Ovary (tissue), 9 donors: ENCODE data around the gene IQSEC2. TPM values are rescaled to one million over a fixed set of nuclear protein-coding genes. Genes with fewer than 3 reads are reported as not detected.

Experiments used
- DNase-seq, 5 donors: peaks; one replicate each; pipeline ENCODE4 v3.0.0-alpha.2; 2019 to 2020
- H3K27ac ChIP-seq, 2 donors: fragments of 200-600 bp; one replicate each; pipeline versions ENCODE4 v1.5.1 to v1.8.0; 2019 to 2022
- H3K27me3 ChIP-seq: fragments of 200-600 bp; one replicate; pipeline ENCODE4 v1.8.0; 2022
- H3K36me3 ChIP-seq: fragments of 200-600 bp; sonication (generic); one replicate; pipeline ENCODE4 v1.5.1; 2019
- H3K4me1 ChIP-seq: one replicate; pipeline ENCODE4 v1.8.1; 2013; ENCODE audit warnings: mild to moderate bottlenecking, moderate library complexity; ENCODE audit not compliant: insufficient read depth
- H3K4me3 ChIP-seq: fragments of 200-600 bp; sonication (generic); one replicate; pipeline ENCODE4 v1.5.1; 2017
- H3K9me3 ChIP-seq, 2 donors: fragments of 200-600 bp in 1 of 2; sonication (generic) in 1 of 2; one replicate each; pipeline versions ENCODE4 v1.5.1 to v1.8.1; 2013 to 2019; ENCODE audit warnings: mild to moderate bottlenecking in 1 of 2, moderate library complexity in 1 of 2
- EP300 ChIP-seq: sonication (generic); formaldehyde crosslinking; IDR thresholded peaks from one replicate; pipeline ENCODE4 v1.6.1; 2017; ENCODE audit warnings: antibody characterized with exemption
- POLR2A ChIP-seq: fragments of 450-650 bp; IDR thresholded peaks from one replicate; pipeline ENCODE4 v1.6.1; 2017; ENCODE audit warnings: antibody characterized with exemption, mild to moderate bottlenecking, moderate library complexity
- WGBS, 3 donors: extraction: QIAGEN DNeasy Blood & Tissue Kit in 1 of 3; methylation state at CpG; one replicate each; pipeline versions ENCODE4 v1.1.5 to v1.1.7; 2013 to 2017; 5-methylcytosine and 5-hydroxymethylcytosine counted together
- intact Hi-C, 4 donors: fragments of 100-400 bp; cut with DNase I; formaldehyde crosslinking; loops; one replicate each; pipeline versions ENCODE4 v1.11.0 to v1.15.1; 2022 to 2023
- polyA plus RNA-seq, 2 donors: library from polyadenylated mRNA; stranded (reverse); fragments of 200-250 nt in 1 of 2; fragments of 350-450 nt in 1 of 2; fragmentation: Illumina TruSeq in 1 of 2; extraction: RNeasy Lipid Tissue Mini Kit (QIAGEN cat#74804) in 1 of 2; gene quantifications; one replicate each; pipeline ENCODE4 v1.2.3, GENCODE V29; 2013 to 2014
- total RNA-seq, 7 donors: library from RNA; depleted of rRNA in 2 of 7; stranded (reverse); fragments of >200 nt in 2 of 7; fragmentation: NEBNext Ultra II Directional in 3 of 7; extraction: Animal tissue kit (Norgen Biotek cat#: 25700) in 3 of 7; gene quantifications; one replicate each; pipeline versions ENCODE4 v1.1.0 to v1.2.4, GENCODE V29; 2016 to 2023
- TF ChIP-seq, protein P1 (sequence below), 3 donors: fragments of 450-650 bp in 2 of 3; fragments of 200-600 bp in 1 of 3; IDR thresholded peaks; one replicate each; pipeline versions ENCODE4 v1.5.1 to v1.8.0; 2016 to 2022; ENCODE audit warnings: antibody characterized with exemption in 3 of 3, mild to moderate bottlenecking in 1 of 3
- donor health status: DM: no; HTN: no; CAD: no; lungs with moderate emphysema.
- donor health status: DM: no; HTN: no; CAD: no.
- donor health status: Bipolar disorder and iron deficiency.
- donor health status: DM: yes; HTN: yes; CAD: no.
- donor health status: DM: no; HTN: no; CAD: no.
- donor health status: DM: yes; HTN: yes; CAD: no.

IQSEC2 gene
- total and polyA plus RNA-seq, 9 donors: 8.2 to 20.1 (median 11.9) TPM

DNA sequence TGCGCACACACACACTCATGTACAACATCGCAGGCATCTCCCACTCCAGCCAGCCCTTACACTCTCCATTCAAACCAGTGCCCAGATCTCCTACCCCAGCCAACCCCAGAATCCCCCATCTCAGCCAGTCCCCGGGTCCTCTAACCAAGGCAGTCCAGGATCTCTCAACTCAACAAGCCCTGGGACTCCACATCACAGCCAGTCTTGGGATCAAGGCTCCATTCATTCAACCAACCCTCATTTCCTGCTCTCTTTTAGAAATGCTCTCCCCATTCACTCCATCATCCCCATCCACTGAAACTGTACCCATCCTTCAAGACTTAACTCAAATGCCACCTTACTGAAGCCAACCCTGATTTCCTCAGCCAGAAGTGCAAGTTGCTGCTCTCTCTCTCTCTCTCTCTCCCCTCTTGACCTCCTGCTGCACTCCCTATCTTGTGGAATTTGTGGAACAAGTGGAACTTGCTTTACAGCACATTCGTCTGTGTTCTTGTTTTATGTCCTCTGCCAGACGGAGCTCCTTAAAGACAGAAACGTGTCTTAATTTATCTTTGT, 40.6 kb upstream of the IQSEC2 start:
- H3K27ac ChIP-seq: no peak overlapping the region
- no peaks in the 10 kb centered on the region for H3K27me3 ChIP-seq
- 12 to 22% (median 13%) methylated on average over 6 of the region's 6 CpGs for whole genome bisulfite sequencing, 3 donors
- DNase-seq: no peak
- no peak for TF ChIP-seq POLR2A
- TF ChIP-seq, protein P1, sequence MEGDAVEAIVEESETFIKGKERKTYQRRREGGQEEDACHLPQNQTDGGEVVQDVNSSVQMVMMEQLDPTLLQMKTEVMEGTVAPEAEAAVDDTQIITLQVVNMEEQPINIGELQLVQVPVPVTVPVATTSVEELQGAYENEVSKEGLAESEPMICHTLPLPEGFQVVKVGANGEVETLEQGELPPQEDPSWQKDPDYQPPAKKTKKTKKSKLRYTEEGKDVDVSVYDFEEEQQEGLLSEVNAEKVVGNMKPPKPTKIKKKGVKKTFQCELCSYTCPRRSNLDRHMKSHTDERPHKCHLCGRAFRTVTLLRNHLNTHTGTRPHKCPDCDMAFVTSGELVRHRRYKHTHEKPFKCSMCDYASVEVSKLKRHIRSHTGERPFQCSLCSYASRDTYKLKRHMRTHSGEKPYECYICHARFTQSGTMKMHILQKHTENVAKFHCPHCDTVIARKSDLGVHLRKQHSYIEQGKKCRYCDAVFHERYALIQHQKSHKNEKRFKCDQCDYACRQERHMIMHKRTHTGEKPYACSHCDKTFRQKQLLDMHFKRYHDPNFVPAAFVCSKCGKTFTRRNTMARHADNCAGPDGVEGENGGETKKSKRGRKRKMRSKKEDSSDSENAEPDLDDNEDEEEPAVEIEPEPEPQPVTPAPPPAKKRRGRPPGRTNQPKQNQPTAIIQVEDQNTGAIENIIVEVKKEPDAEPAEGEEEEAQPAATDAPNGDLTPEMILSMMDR (IDR thresholded peaks at IDR 0.05): no peak
- no peak for TF ChIP-seq EP300
- H3K4me1 ChIP-seq: no peaks in the 10 kb centered on the region
- intact Hi-C loops: loop anchor here in 1 of 4 donors (5.0 kb wide), 1 partner anchor 120 kb away; no protein-coding TSS in a partner anchor
- no peak overlapping the region for H3K4me3 ChIP-seq
- no peaks in the 10 kb centered on the region for H3K36me3 ChIP-seq
- H3K9me3 ChIP-seq: no peaks in the 10 kb centered on the region

DNA sequence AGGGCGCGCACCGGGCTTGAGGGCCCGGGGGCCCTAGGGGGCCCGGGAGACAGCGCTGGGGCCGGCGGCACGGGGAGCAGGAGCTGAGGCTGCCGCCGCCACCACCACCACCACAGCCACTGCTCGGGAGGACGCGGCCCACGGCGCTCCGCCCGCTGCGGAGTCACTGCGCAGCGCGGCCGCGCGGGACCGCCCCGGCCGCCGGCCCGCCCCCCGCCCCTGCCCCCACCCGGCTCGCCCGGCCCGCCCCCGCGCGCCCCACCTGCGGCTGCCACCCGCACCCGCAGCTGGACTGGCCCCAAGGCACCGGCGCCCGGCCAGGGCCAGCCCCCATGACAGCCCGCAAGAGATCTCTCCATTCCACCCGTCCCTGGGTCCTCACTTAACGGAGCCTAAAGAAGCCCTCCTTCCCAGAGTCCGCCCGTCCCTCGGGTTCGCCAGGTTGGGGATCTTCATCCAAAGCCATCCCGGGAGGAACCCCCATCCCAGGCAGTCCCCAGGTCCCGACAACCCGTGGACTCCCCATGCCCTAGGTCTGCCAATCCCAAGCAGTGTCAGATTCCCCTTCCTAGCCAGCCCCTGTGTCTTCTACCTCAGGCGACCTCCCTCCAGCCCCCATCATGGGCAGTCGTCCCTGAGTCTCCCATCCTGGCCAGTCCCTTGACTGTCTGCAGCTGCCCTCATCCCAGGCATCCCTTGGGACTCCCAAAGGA, 40.0 kb upstream of the IQSEC2 start:
- no peaks in the 10 kb centered on the region for H3K4me1 ChIP-seq
- H3K4me3 ChIP-seq: peak overlapping the region; percentile 36
- WGBS, 3 donors: 1 to 7% (median 4%) methylated on average over 12 to 56 of the region's 56 CpGs
- no peaks in the 10 kb centered on the region for H3K36me3 ChIP-seq
- DNase-seq: no peak
- intact Hi-C loops: loop anchor here in 1 of 4 donors (5.0 kb wide), 1 partner anchor 121 kb away; no protein-coding TSS in a partner anchor
- no peaks in the 10 kb centered on the region for H3K27me3 ChIP-seq
- H3K9me3 ChIP-seq: no peaks in the 10 kb centered on the region
- TF ChIP-seq EP300 (no peak), POLR2A (no peak)
- TF ChIP-seq, protein P1 (IDR thresholded peaks at IDR 0.05): no peak
- H3K27ac ChIP-seq: no peak overlapping the region

DNA sequence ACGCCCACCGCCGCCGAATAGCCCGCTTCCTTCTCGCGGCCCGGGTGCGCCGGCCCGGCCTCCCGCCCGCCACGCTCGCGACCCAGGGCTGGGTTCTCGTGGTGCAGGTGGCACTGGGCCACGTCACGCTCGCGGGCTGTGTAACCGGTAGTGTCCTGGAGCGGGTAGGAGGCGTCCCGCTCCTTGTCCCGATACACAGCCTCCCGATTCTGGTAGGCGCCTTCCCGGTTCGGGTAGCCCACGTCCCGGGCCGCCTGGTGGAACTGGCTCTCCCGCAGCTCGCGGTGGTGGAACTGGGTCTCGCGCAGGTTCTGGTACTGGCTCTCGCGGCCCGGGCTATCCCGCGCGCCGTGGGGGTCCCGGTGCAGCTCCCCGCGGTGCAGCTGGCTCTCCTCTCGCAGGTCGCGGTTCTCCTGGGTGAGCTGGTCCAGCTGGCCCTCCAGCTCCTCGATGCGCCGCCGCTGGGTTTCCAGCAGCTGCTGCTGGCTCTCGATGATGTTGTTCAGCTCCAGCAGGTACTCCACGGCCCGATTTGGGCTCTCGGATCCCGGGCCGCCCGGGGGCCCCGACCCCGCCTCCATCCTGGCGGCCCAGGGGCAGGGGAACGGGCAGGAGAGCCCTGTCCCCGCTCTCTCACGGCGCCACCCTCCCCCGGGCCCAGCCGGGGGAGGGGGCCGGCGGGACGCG, 39.3 kb upstream of the IQSEC2 start:
- WGBS, 3 donors: 2 to 5% (median 4%) methylated on average over 48 to 75 of the region's 75 CpGs
- peak overlapping the region; percentile 36 for H3K4me3 ChIP-seq
- TF ChIP-seq, protein P1 (IDR thresholded peaks at IDR 0.05): no peak
- intact Hi-C loops: loop anchor here in 1 of 4 donors (5.0 kb wide), 1 partner anchor 122 kb away; no protein-coding TSS in a partner anchor
- peak in 1 of 5 donors; percentile 27 for DNase-seq
- H3K27me3 ChIP-seq: no peaks in the 10 kb centered on the region
- no peaks in the 10 kb centered on the region for H3K4me1 ChIP-seq
- no peaks in the 10 kb centered on the region for H3K9me3 ChIP-seq
- no peaks in the 10 kb centered on the region for H3K36me3 ChIP-seq
- no peak overlapping the region for H3K27ac ChIP-seq

DNA sequence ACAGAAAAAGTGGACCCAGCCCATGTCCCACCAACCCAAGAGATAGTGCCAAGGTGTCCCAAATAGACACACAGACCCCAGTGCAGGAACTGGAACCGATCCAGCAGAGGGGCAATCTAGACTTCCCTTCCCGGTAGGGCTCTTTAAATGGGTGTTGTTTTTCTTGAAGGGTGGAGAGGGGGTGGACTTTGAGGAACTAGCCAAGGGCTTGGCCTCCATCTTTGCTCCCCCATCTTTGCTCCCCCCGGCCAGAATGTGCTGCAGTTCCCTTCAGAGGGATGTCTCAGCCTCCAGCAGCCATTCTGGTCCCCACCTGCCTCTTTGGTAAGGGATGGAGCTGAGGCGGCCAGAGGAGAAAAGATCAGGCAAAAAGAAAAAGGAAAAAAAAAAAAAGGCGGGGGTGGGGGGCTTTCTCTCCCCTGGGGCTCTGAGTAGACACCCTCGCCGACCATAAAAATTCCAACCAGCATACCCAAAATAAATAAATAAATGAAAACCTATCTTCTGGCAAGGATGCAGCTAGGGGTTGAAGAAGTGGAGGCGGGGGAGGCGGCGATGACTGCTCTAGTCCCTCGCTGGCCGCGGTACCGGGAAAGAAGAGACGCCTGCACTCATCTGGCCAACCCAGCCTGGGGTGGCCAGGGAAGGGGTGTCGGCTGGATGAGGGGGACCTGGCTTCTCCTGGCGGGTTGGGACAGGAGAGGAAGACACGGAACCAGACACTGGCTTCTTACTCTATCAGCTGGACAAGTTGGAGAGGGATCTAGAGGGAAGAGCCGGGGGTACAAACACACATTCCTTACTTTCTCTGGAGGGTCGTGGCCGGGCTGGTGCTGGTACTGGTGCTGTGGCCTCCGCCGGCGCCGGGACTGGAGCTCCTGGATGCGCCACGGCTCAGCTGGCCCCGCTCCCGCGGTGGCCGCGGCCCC, 38.5 kb upstream of the IQSEC2 start:
- H3K27ac ChIP-seq: no peak overlapping the region
- intact Hi-C loops: loop anchor here (5.0 to 10.0 kb wide), 4 partner anchors 115 to 318 kb away; partner anchors contain the start of gene HSD17B10 (in 2 of the 4)
- WGBS, 3 donors: 6 to 14% (median 8%) methylated on average over 32 of the region's 32 CpGs

More for the DNA sequence above, 38.5 kb upstream of the IQSEC2 start:
- H3K4me3 ChIP-seq: peak overlapping the region; percentile 36
- no peak for TF ChIP-seq POLR2A
- TF ChIP-seq EP300: no peak
- TF ChIP-seq, protein P1 (IDR thresholded peaks at IDR 0.05): no peak
- no peaks in the 10 kb centered on the region for H3K27me3 ChIP-seq
- H3K36me3 ChIP-seq: no peaks in the 10 kb centered on the region
- H3K9me3 ChIP-seq: no peaks in the 10 kb centered on the region
- H3K4me1 ChIP-seq: no peaks in the 10 kb centered on the region
- DNase-seq: peak in 2 of 5 donors; percentile 25 to 26
